ENCODE results near the gene CARD11.

DNA sequence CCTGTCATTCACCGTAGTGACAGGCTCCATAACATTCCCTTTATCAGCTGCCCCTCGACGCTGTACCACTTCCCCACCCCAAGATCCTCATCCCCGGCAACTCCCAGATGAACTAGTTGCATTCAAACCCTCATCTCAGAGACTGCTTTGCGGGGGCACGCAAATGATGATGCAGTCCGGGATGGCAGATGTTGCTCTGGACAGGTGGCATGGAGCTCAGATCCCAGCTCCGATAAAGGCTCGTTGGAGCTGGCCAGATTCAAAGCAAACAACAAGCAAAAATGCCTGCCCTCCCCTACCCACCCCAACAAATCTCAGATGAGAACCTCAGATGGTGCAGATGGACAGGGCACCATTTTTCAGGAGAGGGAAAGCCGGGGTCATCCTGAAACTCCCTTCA, 46.7 kb downstream of the CARD11 start:
- TF ChIP-seq, protein P1, sequence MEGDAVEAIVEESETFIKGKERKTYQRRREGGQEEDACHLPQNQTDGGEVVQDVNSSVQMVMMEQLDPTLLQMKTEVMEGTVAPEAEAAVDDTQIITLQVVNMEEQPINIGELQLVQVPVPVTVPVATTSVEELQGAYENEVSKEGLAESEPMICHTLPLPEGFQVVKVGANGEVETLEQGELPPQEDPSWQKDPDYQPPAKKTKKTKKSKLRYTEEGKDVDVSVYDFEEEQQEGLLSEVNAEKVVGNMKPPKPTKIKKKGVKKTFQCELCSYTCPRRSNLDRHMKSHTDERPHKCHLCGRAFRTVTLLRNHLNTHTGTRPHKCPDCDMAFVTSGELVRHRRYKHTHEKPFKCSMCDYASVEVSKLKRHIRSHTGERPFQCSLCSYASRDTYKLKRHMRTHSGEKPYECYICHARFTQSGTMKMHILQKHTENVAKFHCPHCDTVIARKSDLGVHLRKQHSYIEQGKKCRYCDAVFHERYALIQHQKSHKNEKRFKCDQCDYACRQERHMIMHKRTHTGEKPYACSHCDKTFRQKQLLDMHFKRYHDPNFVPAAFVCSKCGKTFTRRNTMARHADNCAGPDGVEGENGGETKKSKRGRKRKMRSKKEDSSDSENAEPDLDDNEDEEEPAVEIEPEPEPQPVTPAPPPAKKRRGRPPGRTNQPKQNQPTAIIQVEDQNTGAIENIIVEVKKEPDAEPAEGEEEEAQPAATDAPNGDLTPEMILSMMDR (conservative IDR thresholded peaks at IDR 0.05 in 1 of 2, IDR thresholded peaks at IDR 0.05 in 1 of 2; ENCODE audit: extremely low read depth in 1 of 2, insufficient read depth in 1 of 2, low read depth in 1 of 2, low read length in 2 of 2), result no peak
- no peak for TF ChIP-seq EZH2 (IDR thresholded peaks at IDR 0.05; ENCODE audit: borderline replicate concordance, low read length)
